Peyer's patch (tissue), 4 donors: Measurements from ENCODE around the gene CDH1.

ENCODE experiments used
- POLR2A ChIP-seq, 2 donors: fragments of 450-650 bp; IDR thresholded peaks; one replicate each; pipeline ENCODE4 v1.5.1; 2017; ENCODE audit warnings: antibody characterized with exemption in 2 of 2, mild to moderate bottlenecking in 2 of 2, moderate library complexity in 2 of 2
- TF ChIP-seq, protein P1 (sequence below), 6 experiments: fragments of 450-650 bp in 4 of 6; fragments of 200-600 bp in 2 of 6; sonication (generic) in 1 of 6; IDR thresholded peaks; one replicate each; pipeline ENCODE4 v1.5.1; 2017 to 2019; ENCODE audit warnings: antibody characterized with exemption in 6 of 6, mild to moderate bottlenecking in 3 of 6, moderate library complexity in 1 of 6

DNA sequence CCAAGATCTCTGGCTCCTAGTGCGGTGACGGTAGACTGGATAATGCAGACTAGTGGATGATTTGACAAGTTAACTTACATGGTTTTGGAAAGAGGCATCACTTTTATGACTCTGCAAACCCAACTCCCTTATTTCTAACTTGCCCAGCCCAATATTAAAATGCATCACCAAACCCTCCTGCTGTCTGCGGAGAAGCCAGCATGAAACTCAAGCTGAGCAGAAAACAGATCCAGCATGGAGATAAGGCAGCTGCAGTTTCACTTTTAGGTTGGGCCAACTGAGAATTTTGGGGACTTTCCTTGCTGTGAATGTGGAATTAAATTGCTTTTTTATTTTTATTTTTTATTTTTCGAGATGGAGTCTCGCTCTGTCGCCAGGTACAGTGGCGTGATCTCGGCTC, 27.8 kb downstream of the CDH1 start:
- TF ChIP-seq POLR2A (IDR thresholded peaks at IDR 0.05): no peak
- TF ChIP-seq, protein P1, sequence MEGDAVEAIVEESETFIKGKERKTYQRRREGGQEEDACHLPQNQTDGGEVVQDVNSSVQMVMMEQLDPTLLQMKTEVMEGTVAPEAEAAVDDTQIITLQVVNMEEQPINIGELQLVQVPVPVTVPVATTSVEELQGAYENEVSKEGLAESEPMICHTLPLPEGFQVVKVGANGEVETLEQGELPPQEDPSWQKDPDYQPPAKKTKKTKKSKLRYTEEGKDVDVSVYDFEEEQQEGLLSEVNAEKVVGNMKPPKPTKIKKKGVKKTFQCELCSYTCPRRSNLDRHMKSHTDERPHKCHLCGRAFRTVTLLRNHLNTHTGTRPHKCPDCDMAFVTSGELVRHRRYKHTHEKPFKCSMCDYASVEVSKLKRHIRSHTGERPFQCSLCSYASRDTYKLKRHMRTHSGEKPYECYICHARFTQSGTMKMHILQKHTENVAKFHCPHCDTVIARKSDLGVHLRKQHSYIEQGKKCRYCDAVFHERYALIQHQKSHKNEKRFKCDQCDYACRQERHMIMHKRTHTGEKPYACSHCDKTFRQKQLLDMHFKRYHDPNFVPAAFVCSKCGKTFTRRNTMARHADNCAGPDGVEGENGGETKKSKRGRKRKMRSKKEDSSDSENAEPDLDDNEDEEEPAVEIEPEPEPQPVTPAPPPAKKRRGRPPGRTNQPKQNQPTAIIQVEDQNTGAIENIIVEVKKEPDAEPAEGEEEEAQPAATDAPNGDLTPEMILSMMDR (IDR thresholded peaks at IDR 0.05): no peak
